GM12878 (cell line): ENCODE measurements around the gene SCRG1.
A peak's percentile ranks its signal among the peaks of the same experiment; 100 is the strongest.

ENCODE experiments used
- BCL11A ChIP-seq: IDR thresholded peaks from 2 replicates; pipeline ENCODE4 v1.6.1; 2011; ENCODE audit warnings: low read depth, low read length
- CTCF ChIP-seq, 3 experiments: IDR thresholded peaks in 2 of 3; conservative IDR thresholded peaks in 1 of 3; 2 replicates each; pipeline ENCODE4 v1.5.1; 2011; ENCODE audit warnings: low read depth in 3 of 3, low read length in 3 of 3, mild to moderate bottlenecking in 3 of 3, control low read depth in 2 of 3, moderate library complexity in 2 of 3, inconsistent platforms in 1 of 3, mixed read lengths in 1 of 3; ENCODE audit not compliant: control insufficient read depth in 2 of 3, insufficient read depth in 1 of 3; ENCODE audit errors: extremely low read depth in 1 of 3
- MAX ChIP-seq: IDR thresholded peaks from 2 replicates; pipeline ENCODE4 v1.6.1; 2012; ENCODE audit warnings: low read depth, low read length, improper control_type of control experiment
- RB1 ChIP-seq: fragments of 450-650 bp; formaldehyde crosslinking; IDR thresholded peaks from 2 replicates; pipeline ENCODE4 v1.6.1; 2017; ENCODE audit warnings: mild to moderate bottlenecking, borderline replicate concordance

GRCh38 chr4:173420324-173420752, 21.4 kb upstream of the SCRG1 start:
- peak; percentile 21 to 48 (median 39); a peak in 2 of 6 replicates for TF ChIP-seq CTCF (IDR thresholded peaks at IDR 0.05 in 2 of 3, conservative IDR thresholded peaks at IDR 0.05 in 1 of 3; ENCODE audit: control insufficient read depth in 2 of 3, extremely low read depth in 1 of 3, insufficient read depth in 1 of 3, low read depth in 3 of 3, low read length in 3 of 3)
- TF ChIP-seq BCL11A = no peak
- no peak for TF ChIP-seq MAX
- no peak for TF ChIP-seq RB1
